C4-2B (cell line): ENCODE data around the gene BHLHA15.

Experiments
- H3K27ac ChIP-seq: fragments of 450-650 bp; 2 replicates; pipeline ENCODE4 v1.5.1; 2017
- CTCF ChIP-seq: fragments of 450-650 bp; conservative IDR thresholded peaks from 2 replicates; pipeline ENCODE4 v1.5.1; 2017; ENCODE audit warnings: mild to moderate bottlenecking
- ZFX ChIP-seq: fragments of 450-650 bp; IDR thresholded peaks from 2 replicates; pipeline ENCODE4 v1.6.1; 2017

Gene BHLHA15

GRCh38 chr7:98189559-98189958 lies 21.7 kb upstream of the BHLHA15 start:
- TF ChIP-seq ZFX: no peak
- TF ChIP-seq CTCF: no peak
- H3K27ac ChIP-seq: no peak overlapping the region

- TF ChIP-seq ZFX (no peak), CTCF (no peak)
- no peak overlapping the region for H3K27ac ChIP-seq
Observed at GRCh38 chr7:98191668-98192431, 19.4 kb upstream of the BHLHA15 start.

- TF ChIP-seq ZFX (no peak), CTCF (no peak)
- H3K27ac ChIP-seq: no peak overlapping the region
Observed at GRCh38 chr7:98192781-98193457, 18.3 kb upstream of the BHLHA15 start.

GRCh38 chr7:98193474-98194180 lies 17.6 kb upstream of the BHLHA15 start:
- H3K27ac ChIP-seq: no peak overlapping the region
- no peak for TF ChIP-seq ZFX
- TF ChIP-seq CTCF: no peak

- H3K27ac ChIP-seq: no peak overlapping the region
- TF ChIP-seq CTCF (no peak), ZFX (no peak)
Observed at GRCh38 chr7:98194186-98194585, 17.1 kb upstream of the BHLHA15 start.

- no peak overlapping the region for H3K27ac ChIP-seq
- no peak for TF ChIP-seq CTCF
- TF ChIP-seq ZFX: no peak
Observed at GRCh38 chr7:98194672-98195457, 16.4 kb upstream of the BHLHA15 start.
